Activated CD4-positive, alpha-beta T cell treated with anti-CD3 and anti-CD28 coated beads for 48 hours (primary cell): ENCODE data around the gene OGFOD2.
A peak's percentile ranks its signal among the peaks of the same experiment; 100 is the strongest.
"Not testable (repeated sequence)": the region's sequence is repeated elsewhere in the genome, so short reads cannot be mapped to it uniquely, and the experiment has no call there.

Experiments used
- DNase-seq: peaks from one replicate; pipeline ENCODE4 v3.0.0-alpha.2; 2020

Gene OGFOD2

GRCh38 chr12:122974892-122975789 is at the start of gene OGFOD2:
TSS of gene OGFOD2 (plus strand) at chr12:122975244. CDS start at chr12:122975252, 8 bp downstream.
- peak; percentile 96 for DNase-seq

GRCh38 chr12:122927756-122928403 is 47.2 kb upstream of the OGFOD2 start:
- DNase-seq, result no peak

- DNase-seq, result no peak
These were observed 46.5 kb upstream of the OGFOD2 start for GRCh38 chr12:122928404-122929147.

- DNase-seq, result no peak
These were observed 45.9 kb upstream of the OGFOD2 start for GRCh38 chr12:122929148-122929538.

DNA sequence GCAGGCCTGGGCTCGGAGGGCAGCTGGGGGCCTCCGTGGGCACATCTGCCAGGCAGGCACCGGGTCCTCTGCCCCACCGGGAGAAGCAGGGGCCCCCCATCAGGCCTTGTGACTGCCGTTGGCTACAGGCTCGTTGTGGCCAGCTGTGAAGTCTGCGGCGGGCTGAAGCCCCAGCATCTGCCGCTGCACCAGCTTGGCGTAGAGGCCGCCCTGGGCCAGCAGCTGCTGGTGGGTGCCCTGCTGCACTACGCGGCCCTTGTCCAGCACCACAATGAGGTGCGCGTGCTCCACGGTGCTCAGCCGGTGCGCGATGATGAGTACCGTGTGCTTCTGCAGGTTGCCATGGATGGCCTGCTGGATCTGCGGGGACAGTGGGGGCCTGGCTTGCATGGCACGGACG is 45.2 kb upstream of the OGFOD2 start:
- DNase-seq, result no peak

DNA sequence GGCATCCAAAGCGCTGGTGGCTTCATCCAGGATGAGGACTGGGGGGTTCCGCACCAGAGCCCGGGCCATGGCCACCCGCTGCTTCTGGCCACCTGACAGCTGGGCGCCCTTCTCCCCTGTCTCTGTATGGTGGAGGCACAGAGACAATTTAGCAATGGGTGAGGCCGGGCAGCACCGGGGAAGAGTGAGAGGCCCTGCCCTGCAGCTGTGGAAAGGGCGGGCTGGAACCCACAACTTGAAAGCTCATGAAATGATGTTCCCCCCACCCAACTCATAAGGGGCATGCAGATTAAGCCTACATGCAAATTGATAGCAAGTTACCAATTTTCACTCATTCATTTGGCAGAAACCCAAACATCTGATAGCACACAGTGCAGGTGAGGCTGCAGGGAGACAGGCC is 42.8 kb upstream of the OGFOD2 start:
- no peak for DNase-seq

DNA sequence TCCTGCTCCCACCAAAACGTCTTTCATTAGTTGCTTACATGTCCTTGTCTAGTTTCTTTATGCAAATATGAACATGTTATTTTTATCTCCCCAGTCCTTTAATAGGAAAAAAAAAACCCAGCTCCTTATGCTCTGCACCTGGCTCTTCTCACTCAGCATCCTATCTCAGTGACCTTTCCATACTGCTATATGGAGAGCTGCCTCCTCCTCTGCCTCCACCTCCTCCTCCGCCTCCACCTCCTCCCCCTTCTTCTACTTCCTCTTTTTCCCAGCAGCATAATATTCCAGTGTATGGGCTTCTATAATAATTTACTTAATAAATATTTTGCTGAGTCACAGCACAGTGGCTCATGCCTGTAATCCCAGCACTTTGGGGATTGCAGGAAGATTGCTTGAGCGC is 40.3 kb upstream of the OGFOD2 start:
- DNase-seq, result no peak

DNA sequence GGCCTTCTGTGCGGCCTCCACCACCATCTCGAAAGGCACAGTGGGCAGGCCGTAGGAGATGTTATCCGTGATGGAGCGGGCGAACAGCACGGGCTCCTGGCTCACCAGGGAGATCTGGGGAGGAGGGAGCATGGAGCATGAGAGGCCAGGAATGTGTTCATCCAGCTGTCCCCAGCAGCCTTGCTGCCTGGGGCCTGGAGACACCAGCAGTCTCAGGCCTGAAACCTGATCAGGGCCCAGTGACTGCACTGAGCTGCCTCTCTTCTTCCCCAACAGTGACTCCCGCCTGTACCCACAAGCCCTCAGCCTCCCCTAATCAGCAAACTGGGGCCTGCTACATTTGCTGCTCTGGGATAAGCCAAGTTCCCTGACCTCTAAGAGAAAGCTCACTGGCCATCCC is 39.7 kb upstream of the OGFOD2 start:
- DNase-seq, result no peak

DNA sequence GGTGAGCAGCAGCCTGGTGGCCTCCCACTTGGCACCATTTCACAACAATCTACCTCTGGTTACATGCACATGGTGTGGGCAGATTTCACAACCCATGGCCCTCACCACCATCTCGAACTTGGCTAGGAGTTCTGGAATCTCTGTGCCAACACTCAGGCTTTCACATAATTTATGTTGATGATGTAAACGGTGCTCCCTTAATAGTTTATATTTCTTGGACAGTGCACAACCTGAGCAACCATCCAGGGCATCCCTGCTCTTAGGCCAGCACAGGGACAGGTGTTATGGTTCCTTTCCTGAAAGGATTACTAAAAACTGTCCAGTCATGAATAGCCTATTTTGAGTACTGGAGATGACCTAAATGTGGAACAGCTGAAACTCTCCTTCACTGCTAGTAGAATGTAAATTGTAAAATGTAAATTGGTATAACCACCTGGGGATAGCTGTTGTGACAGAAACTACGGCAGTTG is 37.4 kb upstream of the OGFOD2 start:
- no peak for DNase-seq

- no peak for DNase-seq
These were observed 35.9 kb upstream of the OGFOD2 start for GRCh38 chr12:122939125-122939524.

- DNase-seq, result not testable (repeated sequence)
These were observed 33.7 kb upstream of the OGFOD2 start for GRCh38 chr12:122941351-122941750.

DNA sequence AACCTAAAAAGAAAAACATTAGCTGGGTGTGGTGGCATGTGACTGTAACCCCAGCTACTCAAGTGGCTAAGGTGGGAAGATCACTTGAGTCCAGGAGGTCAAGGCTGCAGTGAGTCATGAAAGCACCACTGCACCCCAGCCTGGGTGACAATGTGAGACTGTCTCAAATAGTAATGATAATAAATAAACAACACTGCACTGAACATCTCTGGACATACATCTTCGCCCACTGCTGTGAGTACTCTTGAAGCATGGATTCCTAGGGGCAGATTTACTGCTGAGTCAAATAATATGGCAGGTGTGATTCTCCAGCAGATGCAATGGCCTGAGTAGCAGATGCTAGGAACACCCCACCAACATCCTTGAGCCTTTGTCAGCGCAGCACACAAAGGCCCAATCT is 32.4 kb upstream of the OGFOD2 start:
- no peak for DNase-seq

DNA sequence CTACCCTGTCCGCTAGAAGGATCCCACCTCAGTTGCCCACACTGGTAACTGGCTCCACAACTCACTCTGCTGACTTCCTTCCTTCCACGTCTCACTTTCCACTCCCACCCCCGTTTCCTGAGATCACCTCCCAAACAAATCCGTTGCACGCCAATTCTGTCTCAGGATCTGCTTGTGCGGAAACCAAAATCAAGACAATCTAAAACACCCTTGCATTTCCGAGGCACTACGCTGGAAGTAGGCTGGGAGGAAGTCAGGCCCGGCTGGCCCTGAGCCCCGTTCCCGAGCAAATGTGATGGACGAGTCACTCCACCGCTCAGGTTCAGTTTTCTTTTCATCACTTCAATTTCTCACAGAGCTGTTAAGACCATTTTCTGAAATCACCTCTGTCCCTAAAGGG is 31.8 kb upstream of the OGFOD2 start:
- no peak for DNase-seq

GRCh38 chr12:122944605-122945592 is 30.1 kb upstream of the OGFOD2 start:
- DNase-seq, result no peak

GRCh38 chr12:122946690-122947341 is 28.2 kb upstream of the OGFOD2 start:
- DNase-seq, result peak; percentile 93

DNA sequence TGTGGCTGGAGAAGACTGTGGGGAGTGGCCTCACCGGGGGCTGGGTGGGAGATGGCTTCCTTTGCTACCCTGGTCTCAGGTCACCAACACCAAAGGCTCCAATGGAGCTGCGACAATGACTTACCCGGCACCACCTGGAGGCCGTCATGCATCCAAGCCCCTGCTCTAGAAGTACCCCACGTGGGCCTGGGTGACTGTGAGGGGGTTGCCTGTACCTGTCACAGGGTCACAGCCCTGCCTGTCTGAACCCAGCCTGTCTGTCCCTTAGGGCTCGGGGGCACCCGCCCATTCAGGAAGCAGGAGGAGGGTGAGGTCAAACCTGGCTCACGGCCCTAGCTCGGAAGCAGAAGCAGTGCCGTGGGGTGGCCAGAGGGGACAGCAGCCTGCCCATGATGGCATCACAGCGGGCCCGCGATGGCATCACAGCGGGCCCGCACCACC is 27.7 kb upstream of the OGFOD2 start:
- DNase-seq, result no peak

- DNase-seq, result no peak
These were observed 26.4 kb upstream of the OGFOD2 start for GRCh38 chr12:122948605-122949004.

- DNase-seq, result no peak
These were observed 25.6 kb upstream of the OGFOD2 start for GRCh38 chr12:122949405-122949804.

DNA sequence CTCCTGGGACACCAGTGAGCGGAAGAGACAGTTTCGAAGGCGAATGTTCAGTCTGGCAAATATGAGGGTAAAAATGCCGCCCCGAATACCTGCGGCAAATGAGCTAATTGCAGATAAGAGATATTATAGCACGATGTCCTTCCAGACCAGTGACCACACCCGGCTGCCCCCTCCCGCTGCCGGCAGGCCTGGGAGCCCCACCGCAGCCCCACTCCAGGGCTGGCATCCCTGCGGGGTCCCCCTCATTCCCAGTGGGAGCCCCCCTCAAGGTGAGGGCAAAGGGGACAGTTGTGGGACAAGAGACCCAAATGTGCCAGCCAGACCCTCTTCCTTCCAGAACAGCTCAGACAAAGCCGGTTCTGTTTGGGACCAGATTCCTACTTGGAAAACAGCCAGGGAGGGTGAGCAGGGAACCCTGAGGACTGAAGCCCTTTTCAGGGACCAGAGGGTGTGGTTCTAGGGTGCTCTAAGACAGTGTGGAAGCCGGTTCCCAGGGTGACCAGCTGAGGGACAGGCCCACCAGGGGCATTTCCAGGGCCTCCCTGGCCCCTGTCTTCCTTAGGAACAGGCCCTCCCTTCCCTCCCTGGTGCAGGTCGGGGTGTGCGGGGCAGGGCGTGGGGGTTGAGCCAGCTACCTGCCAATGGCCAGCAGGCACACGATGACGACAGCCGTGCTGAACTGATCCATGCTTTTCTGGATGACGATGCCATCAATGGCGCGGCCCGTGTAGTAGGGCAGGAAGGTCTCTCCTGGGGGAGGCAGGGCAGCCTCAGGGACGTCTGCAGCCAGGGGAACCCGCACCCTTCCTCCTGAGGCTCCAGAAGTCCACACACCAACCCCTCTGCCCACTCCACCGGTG is 25.0 kb upstream of the OGFOD2 start:
- no peak for DNase-seq

DNA sequence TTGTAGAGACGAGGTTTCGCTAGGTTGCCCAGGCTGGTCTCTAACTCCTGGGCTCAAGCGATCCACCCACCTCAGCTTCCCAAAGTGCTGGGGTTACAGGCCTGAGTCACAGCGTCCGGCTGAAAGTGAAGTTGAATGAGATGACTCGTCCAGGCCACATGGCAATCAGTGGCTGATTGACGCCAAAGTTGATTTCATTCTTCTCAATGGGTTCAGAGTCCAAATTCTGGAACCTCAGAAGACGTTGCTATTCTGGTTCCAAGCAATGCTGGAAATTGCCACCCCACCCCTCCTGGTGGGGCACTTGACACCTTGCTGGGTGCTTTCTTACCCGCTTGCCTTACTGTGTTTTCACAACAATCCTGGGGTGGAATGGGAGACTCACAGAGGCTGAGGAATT is 23.6 kb upstream of the OGFOD2 start:
- no peak for DNase-seq
